Peyer's patch (tissue), 4 donors: ENCODE measurements around the gene PLCH2. TPM values are rescaled to one million over a fixed set of nuclear protein-coding genes. Genes with fewer than 3 reads are reported as not detected.

ENCODE experiments used
- DNase-seq, 3 donors: peaks; one replicate each; pipeline ENCODE4 v3.0.0-alpha.2; 2017 to 2019
- H3K27ac ChIP-seq, 4 donors: fragments of 200-600 bp; sonication (generic); one replicate each; pipeline ENCODE4 v1.5.1; 2016 to 2019
- H3K27me3 ChIP-seq, 2 donors: fragments of 200-600 bp; sonication (generic); one replicate each; pipeline ENCODE4 v1.5.1; 2019
- H3K36me3 ChIP-seq, 3 donors: fragments of 200-600 bp; sonication (generic); one replicate each; pipeline ENCODE4 v1.5.1; 2016 to 2019
- H3K4me1 ChIP-seq, 4 donors: fragments of 200-600 bp; sonication (generic); one replicate each; pipeline ENCODE4 v1.5.1; 2016 to 2019
- H3K4me3 ChIP-seq, 4 donors: fragments of 200-600 bp; sonication (generic); 1 replicate in 3 of 4; 2 replicates in 1 of 4; pipeline ENCODE4 v1.5.1; 2016 to 2019; ENCODE audit warnings: mild to moderate bottlenecking in 1 of 4
- H3K9me3 ChIP-seq, 4 donors: fragments of 200-600 bp; sonication (generic); one replicate each; pipeline ENCODE4 v1.5.1; 2016 to 2019; ENCODE audit warnings: mild to moderate bottlenecking in 1 of 4
- CTCF ChIP-seq, 6 experiments: fragments of 450-650 bp in 4 of 6; fragments of 200-600 bp in 2 of 6; sonication (generic) in 1 of 6; IDR thresholded peaks; one replicate each; pipeline ENCODE4 v1.5.1; 2017 to 2019; ENCODE audit warnings: antibody characterized with exemption in 6 of 6, mild to moderate bottlenecking in 3 of 6, moderate library complexity in 1 of 6
- POLR2A ChIP-seq, 2 donors: fragments of 450-650 bp; IDR thresholded peaks; one replicate each; pipeline ENCODE4 v1.5.1; 2017; ENCODE audit warnings: antibody characterized with exemption in 2 of 2, mild to moderate bottlenecking in 2 of 2, moderate library complexity in 2 of 2
- total RNA-seq, 4 donors: library from RNA; depleted of rRNA; stranded (reverse); fragments of >200 nt; gene quantifications; one replicate each; pipeline ENCODE4 v1.1.0, GENCODE V29; 2016

Gene PLCH2
- total RNA-seq, 4 donors from 2014 or later, result 2.5 to 18.3 (median 7.8) TPM

- Histone ChIP-seq H3K4me3 (no peak overlapping the region), H3K36me3 (no peaks in the 10 kb centered on the region), H3K27ac (no peak overlapping the region), H3K27me3 (peaks cover 0 to 12% of the 10 kb centered on the region in 2 donors), H3K4me1 (peaks cover 0 to 5% (median 0%) of the 10 kb centered on the region in 4 donors), H3K9me3 (no peaks in the 10 kb centered on the region)
- no peak for DNase-seq
- TF ChIP-seq CTCF (IDR thresholded peaks at IDR 0.05) (no peak), POLR2A (IDR thresholded peaks at IDR 0.05) (no peak)
Observed at GRCh38 chr1:2446861-2447260, 29.2 kb upstream of the PLCH2 start.

GRCh38 chr1:2447276-2448097 lies 28.6 kb upstream of the PLCH2 start:
- Histone ChIP-seq H3K36me3 (no peaks in the 10 kb centered on the region), H3K4me1 (peaks cover 0 to 5% (median 0%) of the 10 kb centered on the region in 4 donors), H3K27me3 (peaks cover 0 to 12% of the 10 kb centered on the region in 2 donors), H3K4me3 (no peak overlapping the region), H3K27ac (no peak overlapping the region), H3K9me3 (no peaks in the 10 kb centered on the region)
- DNase-seq, result no peak
- TF ChIP-seq POLR2A (IDR thresholded peaks at IDR 0.05), result no peak
- TF ChIP-seq CTCF (IDR thresholded peaks at IDR 0.05), result no peak

- TF ChIP-seq CTCF (IDR thresholded peaks at IDR 0.05), result no peak
- TF ChIP-seq POLR2A (IDR thresholded peaks at IDR 0.05), result no peak
- peaks cover 0 to 5% (median 0%) of the 10 kb centered on the region in 4 donors for H3K4me1 ChIP-seq
- peaks cover 0 to 8% of the 10 kb centered on the region in 2 donors for H3K27me3 ChIP-seq
- DNase-seq, result no peak
- H3K4me3 ChIP-seq, result no peak overlapping the region
- no peaks in the 10 kb centered on the region for H3K36me3 ChIP-seq
- no peaks in the 10 kb centered on the region for H3K9me3 ChIP-seq
- H3K27ac ChIP-seq, result no peak overlapping the region
Observed at GRCh38 chr1:2448098-2448445, 28.0 kb upstream of the PLCH2 start.

GRCh38 chr1:2449636-2450454 lies 26.2 kb upstream of the PLCH2 start:
- Histone ChIP-seq H3K9me3 (no peaks in the 10 kb centered on the region), H3K4me3 (no peak overlapping the region), H3K36me3 (no peaks in the 10 kb centered on the region), H3K27me3 (no peaks in the 10 kb centered on the region), H3K27ac (no peak overlapping the region), H3K4me1 (no peaks in the 10 kb centered on the region)
- no peak for TF ChIP-seq CTCF (IDR thresholded peaks at IDR 0.05)
- no peak for TF ChIP-seq POLR2A (IDR thresholded peaks at IDR 0.05)
- no peak for DNase-seq

GRCh38 chr1:2451741-2452140 lies 24.3 kb upstream of the PLCH2 start:
- Histone ChIP-seq H3K4me1 (no peaks in the 10 kb centered on the region), H3K36me3 (no peaks in the 10 kb centered on the region), H3K4me3 (no peak overlapping the region), H3K9me3 (no peaks in the 10 kb centered on the region), H3K27ac (no peak overlapping the region), H3K27me3 (no peaks in the 10 kb centered on the region)
- no peak for TF ChIP-seq POLR2A (IDR thresholded peaks at IDR 0.05)
- no peak for TF ChIP-seq CTCF (IDR thresholded peaks at IDR 0.05)
- no peak for DNase-seq
